GM19099 (cell line): ENCODE data around the gene CACNA1C.

Experiments
- POLR2A ChIP-seq: IDR thresholded peaks from 3 replicates; pipeline ENCODE4 v1.6.1; 2011; ENCODE audit warnings: low read depth; ENCODE audit not compliant: insufficient read length; ENCODE audit errors: extremely low read depth

The CACNA1C gene

DNA sequence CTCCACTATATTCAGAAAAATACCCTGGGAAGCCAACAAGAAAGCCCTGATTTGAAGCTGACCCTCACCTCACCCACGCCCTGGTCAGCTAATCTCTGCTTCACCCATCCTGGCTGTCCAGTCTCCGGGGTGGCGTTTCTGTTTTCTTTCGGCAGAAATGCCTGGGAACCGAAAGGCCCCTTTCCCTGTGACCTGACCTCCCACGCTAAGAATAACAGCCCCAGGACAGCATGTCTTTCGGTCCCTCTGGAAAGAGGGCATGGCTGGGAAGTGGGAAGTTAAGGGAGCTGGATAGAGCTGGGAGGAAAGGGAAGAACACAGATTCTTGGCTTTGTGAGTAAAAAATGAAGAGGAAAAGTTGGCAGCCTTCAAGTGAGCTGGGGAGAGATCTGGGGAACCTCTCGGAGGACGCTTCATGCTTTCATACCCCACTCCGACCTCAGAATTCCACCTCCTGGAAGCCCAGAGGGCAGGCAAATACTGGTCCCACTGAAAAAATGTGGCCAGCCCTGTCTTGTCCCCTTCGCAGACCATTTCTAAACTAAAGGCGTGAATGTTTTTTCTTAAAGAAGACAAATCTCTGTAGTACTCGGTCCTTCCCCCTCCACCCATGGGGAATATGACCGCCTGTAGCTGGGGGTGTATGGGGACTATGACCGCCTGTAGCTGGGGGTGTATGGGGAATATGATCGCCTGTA lies 579.0 kb downstream of the CACNA1C start:
- TF ChIP-seq POLR2A, result no peak

- TF ChIP-seq POLR2A, result no peak
Observed at GRCh38 chr12:2633176-2633824, 580.5 kb downstream of the CACNA1C start.

GRCh38 chr12:2633825-2634200 lies 581.0 kb downstream of the CACNA1C start:
- no peak for TF ChIP-seq POLR2A

- TF ChIP-seq POLR2A, result no peak
Observed at GRCh38 chr12:2634471-2634870, 581.7 kb downstream of the CACNA1C start.

GRCh38 chr12:2636741-2637340 lies 584.1 kb downstream of the CACNA1C start:
- no peak for TF ChIP-seq POLR2A

DNA sequence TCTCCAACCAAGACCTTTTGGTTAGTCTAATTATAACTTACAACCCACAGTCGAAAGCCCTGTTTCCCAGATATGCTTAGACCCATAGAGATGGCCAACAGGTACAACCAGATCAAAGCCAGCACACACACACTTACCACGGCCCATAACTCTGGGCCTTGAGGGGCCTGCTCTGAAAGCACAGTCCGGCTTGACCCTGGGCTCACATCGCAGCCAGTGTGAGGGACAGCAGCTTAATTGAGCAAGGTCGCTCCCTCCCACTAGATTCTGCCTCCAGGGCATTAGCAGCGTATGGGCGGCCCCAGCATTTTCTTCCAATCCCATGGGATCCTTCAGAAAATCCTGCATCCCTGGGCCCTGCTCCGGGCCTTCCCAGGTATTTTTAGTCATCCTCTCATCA lies 584.6 kb downstream of the CACNA1C start:
- no peak for TF ChIP-seq POLR2A

- TF ChIP-seq POLR2A, result no peak
Observed at GRCh38 chr12:2638273-2639019, 585.7 kb downstream of the CACNA1C start.

DNA sequence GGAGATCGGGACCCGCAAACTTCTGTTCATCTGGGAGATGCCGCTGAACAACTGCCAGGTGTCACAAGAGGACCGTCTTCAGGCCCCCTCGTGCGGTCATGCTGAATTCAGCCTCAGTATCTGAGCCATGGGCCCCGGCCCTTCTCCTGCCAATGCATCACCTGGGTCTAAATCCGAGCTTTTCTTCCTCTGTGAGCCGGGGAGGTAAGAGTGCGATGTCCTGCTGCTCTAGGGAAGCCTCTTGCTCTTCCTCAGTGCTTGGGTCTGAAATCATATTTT lies 586.2 kb downstream of the CACNA1C start:
- no peak for TF ChIP-seq POLR2A

GRCh38 chr12:2640281-2640680 lies 587.5 kb downstream of the CACNA1C start:
- no peak for TF ChIP-seq POLR2A

GRCh38 chr12:2640709-2641108 lies 587.9 kb downstream of the CACNA1C start:
- TF ChIP-seq POLR2A, result no peak

GRCh38 chr12:2641207-2641606 lies 588.4 kb downstream of the CACNA1C start:
- no peak for TF ChIP-seq POLR2A

DNA sequence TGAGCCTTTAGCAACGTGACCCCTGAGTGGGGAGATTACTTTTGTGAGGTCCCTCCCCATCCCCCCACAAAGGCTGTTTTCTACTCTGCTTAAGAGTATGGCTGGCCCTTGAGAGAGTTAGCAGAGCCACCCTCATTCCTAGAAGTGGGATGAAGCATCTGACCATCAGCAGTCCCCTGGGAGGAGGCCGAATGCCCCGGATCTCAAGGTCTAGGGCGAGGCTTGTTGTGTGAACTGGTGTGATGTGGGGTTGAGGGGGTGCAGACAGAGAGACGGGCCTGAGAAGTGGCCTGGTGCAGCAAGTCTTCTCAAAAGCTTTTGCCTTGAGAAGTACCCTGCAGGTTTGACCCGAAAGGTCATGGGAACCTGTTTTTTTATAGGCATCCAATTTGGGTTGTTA lies 589.0 kb downstream of the CACNA1C start:
- no peak for TF ChIP-seq POLR2A

GRCh38 chr12:2642176-2642892 lies 589.5 kb downstream of the CACNA1C start:
- no peak for TF ChIP-seq POLR2A

DNA sequence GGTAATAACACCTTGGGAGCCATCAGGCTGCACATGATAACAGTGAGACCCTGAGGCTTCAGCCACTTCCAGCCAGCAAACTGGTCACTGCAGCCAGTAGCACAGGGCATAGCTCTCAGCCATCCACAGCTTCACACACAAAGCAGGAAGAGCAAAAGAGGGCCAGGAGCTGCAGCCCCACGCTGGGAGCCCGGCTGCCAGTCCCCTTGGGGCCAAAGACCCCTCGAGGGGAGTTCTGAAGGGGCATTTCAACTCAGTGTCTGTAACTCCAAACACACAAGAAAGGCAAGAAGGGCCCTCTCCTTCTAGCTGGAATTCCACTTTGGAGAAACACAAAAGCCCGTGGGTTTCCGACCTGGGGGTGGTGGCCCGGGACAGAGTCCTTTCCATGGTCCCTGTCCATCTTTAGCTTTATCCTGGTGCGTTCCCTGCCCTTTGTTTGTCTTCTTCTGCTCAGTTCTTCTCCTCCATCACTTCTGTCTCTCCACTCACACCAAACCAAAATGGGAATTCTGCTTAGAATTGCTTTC lies 590.2 kb downstream of the CACNA1C start:
- TF ChIP-seq POLR2A, result no peak

DNA sequence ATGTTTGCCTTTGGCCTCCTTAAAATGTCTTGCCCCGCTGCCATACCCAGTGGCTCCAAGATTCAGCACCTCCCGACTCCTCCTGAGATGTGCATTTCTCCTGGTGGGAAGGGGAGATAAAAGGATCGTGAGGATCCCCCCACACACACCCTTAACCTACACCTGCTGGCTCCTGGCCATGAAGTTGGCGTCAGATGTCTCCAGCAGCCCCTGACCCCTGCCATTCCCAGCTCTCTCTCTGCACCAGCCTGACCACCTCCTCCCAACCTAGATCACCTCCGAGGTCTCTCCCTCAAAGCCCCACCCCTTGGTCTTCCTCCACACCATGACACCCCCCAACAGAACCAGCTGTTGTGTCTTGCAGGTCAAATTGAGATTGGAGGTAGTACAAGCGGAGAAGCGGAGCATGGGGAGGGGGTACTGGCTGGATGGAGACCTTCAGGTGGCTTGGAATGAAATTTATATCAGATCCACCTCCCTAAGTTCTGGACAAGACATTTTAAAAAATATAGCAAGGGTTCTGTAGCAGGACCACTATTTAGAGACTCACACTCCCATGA lies 590.9 kb downstream of the CACNA1C start:
- TF ChIP-seq POLR2A, result no peak
